Measurements from ENCODE around the gene PVRIG.

PVRIG gene

DNA sequence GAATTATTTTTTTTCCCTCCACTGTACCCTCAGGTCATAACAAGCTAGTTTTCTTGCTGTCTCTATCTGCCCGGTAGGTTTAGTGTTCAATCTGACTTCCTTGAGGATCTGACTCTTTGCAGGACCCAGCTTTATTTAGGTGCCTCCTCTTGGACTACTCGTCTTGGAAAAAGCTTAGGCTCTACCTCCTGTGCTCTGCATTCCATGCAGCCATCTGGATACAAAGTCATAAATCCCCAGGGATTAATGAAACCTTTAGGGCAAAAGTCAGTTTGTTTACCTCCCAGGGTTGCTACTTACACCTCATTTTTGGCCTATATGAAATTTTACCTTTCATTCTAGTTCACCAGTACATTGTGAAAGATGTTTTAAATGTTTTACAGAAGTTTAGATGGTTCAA is 34.0 kb upstream of the PVRIG start:
- H2BK120ac ChIP-seq (ENCODE audit: insufficient read depth, low read length, poor library complexity) = no peak overlapping the region
- no peak overlapping the region for H4K91ac ChIP-seq (ENCODE audit: low read depth, low read length)
- no peak overlapping the region for H2BK5ac ChIP-seq (ENCODE audit: low read depth, low read length, poor library complexity)
- no peak overlapping the region for H4K8ac ChIP-seq (ENCODE audit: low read depth, low read length)
- H3K27me3 ChIP-seq (ENCODE audit: insufficient read depth, low read length) = no peaks in the 10 kb centered on the region
- no peaks in the 10 kb centered on the region for H3K9me3 ChIP-seq (ENCODE audit: insufficient read depth, low read depth, low read length)
- H3K4ac ChIP-seq (ENCODE audit: low read depth, low read length) = no peak overlapping the region
- no peak overlapping the region for H2AK5ac ChIP-seq (ENCODE audit: low read length)
- no peak overlapping the region for H3K4me2 ChIP-seq (ENCODE audit: low read length)
- no peaks in the 10 kb centered on the region for H3K79me2 ChIP-seq (ENCODE audit: control insufficient read depth, insufficient read depth, low read length, poor library complexity)
- H3K27ac ChIP-seq (ENCODE audit: low read depth, low read length) = no peak overlapping the region
- no peak overlapping the region for H3K14ac ChIP-seq (ENCODE audit: low read length)
- H3K79me1 ChIP-seq (ENCODE audit: low read length) = no peaks in the 10 kb centered on the region
- no peak overlapping the region for H2AFZ ChIP-seq (ENCODE audit: insufficient read depth, low read length, poor library complexity)
- no peak overlapping the region for H3K18ac ChIP-seq (ENCODE audit: low read length)
- no peak overlapping the region for H3K4me3 ChIP-seq (ENCODE audit: low read depth, low read length)
- H3K36me3 ChIP-seq (ENCODE audit: control insufficient read depth in 1 of 2, insufficient read depth in 2 of 2, low read length in 2 of 2) = no peaks in the 10 kb centered on the region
- no CpG with 5 or more reads among the region's 2 CpGs for WGBS (ENCODE audit: extremely low coverage, insufficient coverage, insufficient read length)
- no peak overlapping the region for H3K9ac ChIP-seq (ENCODE audit: low read length)
- H4K12ac ChIP-seq (ENCODE audit: low read depth, low read length) = no peak overlapping the region
- H3K23ac ChIP-seq (ENCODE audit: low read length) = no peak overlapping the region
- H3K4me1 ChIP-seq (ENCODE audit: control insufficient read depth in 1 of 2, insufficient read depth in 2 of 2, low read length in 2 of 2) = no peaks in the 10 kb centered on the region
- no peak for DNase-seq
- no peak overlapping the region for H2BK12ac ChIP-seq (ENCODE audit: low read length)

DNA sequence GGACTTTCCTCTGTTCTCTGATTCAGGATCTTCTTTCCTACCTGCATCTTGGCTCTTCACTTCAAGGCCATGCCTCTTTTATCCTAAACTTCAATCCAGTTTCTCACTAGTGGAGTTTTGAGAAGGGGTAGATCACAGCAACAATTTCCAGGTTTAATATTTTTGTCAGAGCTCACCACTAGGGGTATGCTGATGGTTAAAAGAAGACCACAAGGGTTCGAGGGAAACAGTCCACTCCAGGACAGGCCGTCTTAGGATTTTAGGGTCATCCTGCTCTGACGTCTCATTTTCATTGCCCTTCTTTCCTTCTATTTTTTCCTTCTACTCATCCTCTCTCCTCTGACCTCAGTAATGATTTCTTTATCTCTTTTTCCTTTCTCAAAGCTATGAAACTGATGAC is 30.7 kb upstream of the PVRIG start:
- Histone ChIP-seq H2BK12ac (ENCODE audit: low read length) (no peak overlapping the region), H3K14ac (ENCODE audit: low read length) (no peak overlapping the region), H3K79me2 (ENCODE audit: control insufficient read depth, insufficient read depth, low read length, poor library complexity) (no peaks in the 10 kb centered on the region), H3K4ac (ENCODE audit: low read depth, low read length) (no peak overlapping the region), H3K9ac (ENCODE audit: low read length) (no peak overlapping the region), H3K36me3 (ENCODE audit: control insufficient read depth in 1 of 2, insufficient read depth in 2 of 2, low read length in 2 of 2) (no peaks in the 10 kb centered on the region), H3K4me2 (ENCODE audit: low read length) (no peak overlapping the region), H3K79me1 (ENCODE audit: low read length) (no peaks in the 10 kb centered on the region), H2AFZ (ENCODE audit: insufficient read depth, low read length, poor library complexity) (no peak overlapping the region), H3K27ac (ENCODE audit: low read depth, low read length) (no peak overlapping the region), H3K4me3 (ENCODE audit: low read depth, low read length) (no peak overlapping the region), H3K4me1 (ENCODE audit: control insufficient read depth in 1 of 2, insufficient read depth in 2 of 2, low read length in 2 of 2) (no peaks in the 10 kb centered on the region), H4K91ac (ENCODE audit: low read depth, low read length) (no peak overlapping the region), H2BK120ac (ENCODE audit: insufficient read depth, low read length, poor library complexity) (no peak overlapping the region), H3K23ac (ENCODE audit: low read length) (no peak overlapping the region), H3K9me3 (ENCODE audit: insufficient read depth, low read depth, low read length) (no peaks in the 10 kb centered on the region), H3K18ac (ENCODE audit: low read length) (no peak overlapping the region), H4K8ac (ENCODE audit: low read depth, low read length) (no peak overlapping the region), H3K27me3 (ENCODE audit: insufficient read depth, low read length) (no peaks in the 10 kb centered on the region), H2AK5ac (ENCODE audit: low read length) (no peak overlapping the region), H4K12ac (ENCODE audit: low read depth, low read length) (no peak overlapping the region), H2BK5ac (ENCODE audit: low read depth, low read length, poor library complexity) (no peak overlapping the region)
- no CpG with 5 or more reads among the region's 3 CpGs for WGBS (ENCODE audit: extremely low coverage, insufficient coverage, insufficient read length)
- no peak for DNase-seq

DNA sequence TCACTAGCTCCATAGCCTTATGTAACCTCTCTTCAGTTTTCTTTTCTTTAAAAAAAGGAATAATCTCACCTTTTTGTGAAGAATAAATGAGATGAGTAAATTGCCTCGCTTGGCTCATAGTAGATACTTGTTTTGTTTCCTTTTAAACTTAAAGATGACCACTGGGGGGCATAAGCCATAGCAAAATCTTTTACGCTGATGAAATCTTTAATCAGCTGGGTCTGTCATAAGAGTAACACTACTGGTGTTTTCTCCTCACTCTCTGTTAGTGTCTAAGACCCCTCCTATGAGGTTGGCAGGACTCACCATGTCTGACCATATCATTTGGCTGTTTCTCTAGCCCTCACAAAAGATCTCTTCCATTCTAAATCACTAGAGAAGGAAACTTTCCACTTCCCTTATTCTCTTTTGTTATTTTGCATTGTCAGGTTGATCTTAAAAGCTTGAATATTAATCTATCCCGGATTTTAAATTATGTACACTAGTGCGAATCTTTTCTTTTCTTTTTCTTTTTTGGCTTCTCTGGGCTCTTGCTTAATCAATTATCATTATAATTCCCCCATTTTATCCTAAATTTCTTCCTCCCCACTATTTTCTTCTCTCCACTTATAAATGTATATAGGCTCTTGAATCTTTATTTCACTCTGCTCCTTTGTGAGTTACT is 29.6 kb upstream of the PVRIG start:
- Histone ChIP-seq H3K36me3 (ENCODE audit: control insufficient read depth in 1 of 2, insufficient read depth in 2 of 2, low read length in 2 of 2) (no peaks in the 10 kb centered on the region), H4K12ac (ENCODE audit: low read depth, low read length) (no peak overlapping the region), H3K9me3 (ENCODE audit: insufficient read depth, low read depth, low read length) (no peaks in the 10 kb centered on the region), H2BK12ac (ENCODE audit: low read length) (no peak overlapping the region), H3K14ac (ENCODE audit: low read length) (no peak overlapping the region), H3K27ac (ENCODE audit: low read depth, low read length) (no peak overlapping the region), H3K4me3 (ENCODE audit: low read depth, low read length) (no peak overlapping the region), H2BK120ac (ENCODE audit: insufficient read depth, low read length, poor library complexity) (no peak overlapping the region), H3K4ac (ENCODE audit: low read depth, low read length) (no peak overlapping the region), H4K91ac (ENCODE audit: low read depth, low read length) (no peak overlapping the region), H2BK5ac (ENCODE audit: low read depth, low read length, poor library complexity) (no peak overlapping the region), H3K27me3 (ENCODE audit: insufficient read depth, low read length) (no peaks in the 10 kb centered on the region), H4K8ac (ENCODE audit: low read depth, low read length) (no peak overlapping the region), H3K79me1 (ENCODE audit: low read length) (no peaks in the 10 kb centered on the region), H3K18ac (ENCODE audit: low read length) (no peak overlapping the region), H3K9ac (ENCODE audit: low read length) (no peak overlapping the region), H3K4me1 (ENCODE audit: control insufficient read depth in 1 of 2, insufficient read depth in 2 of 2, low read length in 2 of 2) (no peaks in the 10 kb centered on the region), H2AFZ (ENCODE audit: insufficient read depth, low read length, poor library complexity) (no peak overlapping the region), H3K23ac (ENCODE audit: low read length) (no peak overlapping the region), H3K79me2 (ENCODE audit: control insufficient read depth, insufficient read depth, low read length, poor library complexity) (no peaks in the 10 kb centered on the region), H2AK5ac (ENCODE audit: low read length) (no peak overlapping the region), H3K4me2 (ENCODE audit: low read length) (no peak overlapping the region)
- no CpG with 5 or more reads among the region's 4 CpGs for WGBS (ENCODE audit: extremely low coverage, insufficient coverage, insufficient read length)
- peak in 1 of 2 donors; percentile 54 for DNase-seq

DNA sequence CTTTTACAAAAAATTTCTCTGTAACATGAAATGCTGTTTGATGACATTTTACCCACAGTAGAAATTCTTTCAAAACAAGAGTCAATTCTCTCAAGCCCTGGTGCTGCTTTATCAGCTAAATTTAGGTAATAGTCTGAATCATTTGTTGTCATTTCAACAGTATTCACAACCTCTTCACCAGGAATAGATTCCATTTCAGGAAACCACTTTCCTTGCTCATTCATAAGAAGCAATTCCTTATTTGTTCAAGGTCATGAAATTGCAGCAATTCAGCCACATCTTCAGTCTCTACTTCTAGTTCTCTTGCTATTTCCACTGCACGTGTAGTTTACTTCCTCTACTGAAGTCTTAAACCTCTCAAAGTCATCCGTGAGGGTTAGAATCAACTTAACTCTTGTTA is 28.0 kb upstream of the PVRIG start:
- Histone ChIP-seq H3K9ac (ENCODE audit: low read length) (no peak overlapping the region), H3K36me3 (ENCODE audit: control insufficient read depth in 1 of 2, insufficient read depth in 2 of 2, low read length in 2 of 2) (no peaks in the 10 kb centered on the region), H3K14ac (ENCODE audit: low read length) (no peak overlapping the region), H4K8ac (ENCODE audit: low read depth, low read length) (no peak overlapping the region), H3K4ac (ENCODE audit: low read depth, low read length) (no peak overlapping the region), H3K27ac (ENCODE audit: low read depth, low read length) (no peak overlapping the region), H2AK5ac (ENCODE audit: low read length) (no peak overlapping the region), H3K23ac (ENCODE audit: low read length) (no peak overlapping the region), H3K27me3 (ENCODE audit: insufficient read depth, low read length) (no peaks in the 10 kb centered on the region), H3K4me3 (ENCODE audit: low read depth, low read length) (no peak overlapping the region), H2AFZ (ENCODE audit: insufficient read depth, low read length, poor library complexity) (no peak overlapping the region), H2BK5ac (ENCODE audit: low read depth, low read length, poor library complexity) (no peak overlapping the region), H3K79me1 (ENCODE audit: low read length) (no peaks in the 10 kb centered on the region), H3K4me2 (ENCODE audit: low read length) (no peak overlapping the region), H3K18ac (ENCODE audit: low read length) (no peak overlapping the region), H4K91ac (ENCODE audit: low read depth, low read length) (no peak overlapping the region), H2BK120ac (ENCODE audit: insufficient read depth, low read length, poor library complexity) (no peak overlapping the region), H3K79me2 (ENCODE audit: control insufficient read depth, insufficient read depth, low read length, poor library complexity) (no peaks in the 10 kb centered on the region), H3K4me1 (ENCODE audit: control insufficient read depth in 1 of 2, insufficient read depth in 2 of 2, low read length in 2 of 2) (no peaks in the 10 kb centered on the region), H2BK12ac (ENCODE audit: low read length) (no peak overlapping the region), H3K9me3 (ENCODE audit: insufficient read depth, low read depth, low read length) (no peaks in the 10 kb centered on the region), H4K12ac (ENCODE audit: low read depth, low read length) (no peak overlapping the region)
- DNase-seq = peak in 1 of 2 donors; percentile 66
- WGBS (ENCODE audit: extremely low coverage, insufficient coverage, insufficient read length) = no CpG with 5 or more reads among the region's 2 CpGs
